ENCODE measurements around the gene CRY2. TPM values are rescaled to one million over a fixed set of nuclear protein-coding genes. Genes with fewer than 3 reads are reported as not detected.
"Not testable (repeated sequence)": the region's sequence is repeated elsewhere in the genome, so short reads cannot be mapped to it uniquely, and the experiment has no call there.

Gene CRY2
- total RNA-seq, 2 experiments from 2014 or later = 22.5 to 23.3 TPM

GRCh38 chr11:45904309-45904915 is 57.1 kb downstream of the CRY2 start:
- DNase-seq (no peak), ATAC-seq (no peak)
- Mint-ChIP-seq H3K4me1 (peaks cover 5% of the 10 kb centered on the region), H3K4me3 (no peak overlapping the region), H3K27me3 (peaks cover 15% of the 10 kb centered on the region), H3K27ac (no peak overlapping the region), H3K9me3 (ENCODE audit: low read depth) (no peaks in the 10 kb centered on the region), H3K36me3 (no peaks in the 10 kb centered on the region)
- CTCF ChIA-PET = interaction anchor here (0.5 kb wide), 1 partner anchor 240 kb away, joined by 3 read pairs; no protein-coding TSS in a partner anchor

- Mint-ChIP-seq H3K4me3 (no peak overlapping the region), H3K27ac (no peak overlapping the region), H3K4me1 (peaks cover 5% of the 10 kb centered on the region), H3K27me3 (peaks cover 14% of the 10 kb centered on the region), H3K9me3 (ENCODE audit: low read depth) (no peaks in the 10 kb centered on the region), H3K36me3 (no peaks in the 10 kb centered on the region)
- DNase-seq (no peak), ATAC-seq (no peak)
- CTCF ChIA-PET = interaction anchor here (0.5 kb wide), 1 partner anchor 241 kb away, joined by 3 read pairs; no protein-coding TSS in a partner anchor
These were observed 57.8 kb downstream of the CRY2 start for GRCh38 chr11:45905095-45905494.

- H3K9me3 Mint-ChIP-seq (ENCODE audit: low read depth); DNase-seq; H3K4me3 Mint-ChIP-seq; H3K36me3 Mint-ChIP-seq; ATAC-seq; H3K4me1 Mint-ChIP-seq; H3K27ac Mint-ChIP-seq; CTCF ChIA-PET: not testable (repeated sequence)
- peaks cover 11% of the 10 kb centered on the region for H3K27me3 Mint-ChIP-seq
These were observed 58.3 kb downstream of the CRY2 start for GRCh38 chr11:45905576-45905975.

- CTCF ChIA-PET = no interaction called here
- ATAC-seq (no peak), DNase-seq (no peak)
- H3K36me3 Mint-ChIP-seq = peaks cover under 1% of the 10 kb centered on the region
- H3K4me1 Mint-ChIP-seq = peaks cover 2% of the 10 kb centered on the region
- no peaks in the 10 kb centered on the region for H3K9me3 Mint-ChIP-seq (ENCODE audit: low read depth)
- no peak overlapping the region for H3K27ac Mint-ChIP-seq
- no peak overlapping the region for H3K4me3 Mint-ChIP-seq
- peaks cover 5% of the 10 kb centered on the region for H3K27me3 Mint-ChIP-seq
These were observed 58.9 kb downstream of the CRY2 start for GRCh38 chr11:45906096-45906682.

GRCh38 chr11:45906965-45907611 is 59.8 kb downstream of the CRY2 start, which contains the start of gene FREY1:
TSS of gene FREY1 (minus strand) at chr11:45907271. CDS start at chr11:45907245, 26 bp downstream.
- Mint-ChIP-seq H3K27me3 (no peaks in the 10 kb centered on the region), H3K36me3 (peaks cover 4% of the 10 kb centered on the region), H3K9me3 (ENCODE audit: low read depth) (no peaks in the 10 kb centered on the region), H3K4me1 (peaks cover 2% of the 10 kb centered on the region), H3K4me3 (no peak within 1 kb of the TSS), H3K27ac (no peak within 1 kb of the TSS)
- no peak for DNase-seq
- ATAC-seq = no peak
- CTCF ChIA-PET = no interaction called here

- H3K27ac Mint-ChIP-seq = no peak overlapping the region
These were observed 60.7 kb downstream of the CRY2 start for GRCh38 chr11:45907911-45908370.

GRCh38 chr11:45909594-45910475 is 62.6 kb downstream of the CRY2 start:
- H3K36me3 Mint-ChIP-seq = peaks cover 10% of the 10 kb centered on the region
- no peaks in the 10 kb centered on the region for H3K9me3 Mint-ChIP-seq (ENCODE audit: low read depth)
- DNase-seq = no peak
- H3K27me3 Mint-ChIP-seq = no peaks in the 10 kb centered on the region
- no peak overlapping the region for H3K27ac Mint-ChIP-seq
- no peak for ATAC-seq
- CTCF ChIA-PET = no interaction called here
- peaks cover 10% of the 10 kb centered on the region for H3K4me1 Mint-ChIP-seq
- H3K4me3 Mint-ChIP-seq = no peak overlapping the region

More at GRCh38 chr11:45907911-45908370, 60.7 kb downstream of the CRY2 start:
- DNase-seq (no peak), ATAC-seq (no peak)
- Mint-ChIP-seq H3K4me3 (no peak overlapping the region), H3K9me3 (ENCODE audit: low read depth) (no peaks in the 10 kb centered on the region), H3K4me1 (peaks cover 2% of the 10 kb centered on the region), H3K36me3 (peaks cover 4% of the 10 kb centered on the region), H3K27me3 (no peaks in the 10 kb centered on the region)
- CTCF ChIA-PET = interaction anchor here (0.7 kb wide), 1 partner anchor 57 kb away, joined by 3 read pairs; no protein-coding TSS in a partner anchor

- H3K27ac Mint-ChIP-seq = no peak overlapping the region
- H3K9me3 Mint-ChIP-seq (ENCODE audit: low read depth) = no peaks in the 10 kb centered on the region
- H3K4me3 Mint-ChIP-seq = no peak overlapping the region
- no peaks in the 10 kb centered on the region for H3K27me3 Mint-ChIP-seq
- H3K36me3 Mint-ChIP-seq = peaks cover 11% of the 10 kb centered on the region
- ATAC-seq = no peak
- peaks cover 16% of the 10 kb centered on the region for H3K4me1 Mint-ChIP-seq
- no peak for DNase-seq
- CTCF ChIA-PET = no interaction called here
These were observed 63.3 kb downstream of the CRY2 start for GRCh38 chr11:45910623-45911022.

- ATAC-seq (no peak), DNase-seq (no peak)
- Mint-ChIP-seq H3K4me1 (peaks cover 27% of the 10 kb centered on the region), H3K27me3 (no peaks in the 10 kb centered on the region), H3K4me3 (no peak overlapping the region), H3K9me3 (ENCODE audit: low read depth) (no peaks in the 10 kb centered on the region), H3K36me3 (peaks cover 13% of the 10 kb centered on the region), H3K27ac (no peak overlapping the region)
- CTCF ChIA-PET = interaction anchor here (1.5 kb wide), 1 partner anchor 93 kb away, joined by 3 read pairs; no protein-coding TSS in a partner anchor
These were observed 66.2 kb downstream of the CRY2 start for GRCh38 chr11:45913514-45913913.

- CTCF ChIA-PET = no interaction called here
- Mint-ChIP-seq H3K4me3 (no peak overlapping the region), H3K27me3 (no peaks in the 10 kb centered on the region), H3K27ac (no peak overlapping the region), H3K4me1 (peaks cover 32% of the 10 kb centered on the region), H3K9me3 (ENCODE audit: low read depth) (no peaks in the 10 kb centered on the region), H3K36me3 (peaks cover 13% of the 10 kb centered on the region)
- ATAC-seq (no peak), DNase-seq (no peak)
These were observed 66.8 kb downstream of the CRY2 start for GRCh38 chr11:45913942-45914635.

GRCh38 chr11:45915446-45915845 is 68.2 kb downstream of the CRY2 start:
- Mint-ChIP-seq H3K4me3 (no peak overlapping the region), H3K4me1 (peaks cover 39% of the 10 kb centered on the region), H3K27ac (no peak overlapping the region), H3K9me3 (ENCODE audit: low read depth) (no peaks in the 10 kb centered on the region), H3K27me3 (no peaks in the 10 kb centered on the region), H3K36me3 (peaks cover 13% of the 10 kb centered on the region)
- no peak for DNase-seq
- ATAC-seq = no peak
- CTCF ChIA-PET = no interaction called here

- Mint-ChIP-seq H3K27ac (peak overlapping the region; percentile 94), H3K4me3 (peak overlapping the region; percentile 92), H3K4me1 (peaks cover 39% of the 10 kb centered on the region), H3K27me3 (peaks cover 6% of the 10 kb centered on the region), H3K9me3 (ENCODE audit: low read depth) (no peaks in the 10 kb centered on the region), H3K36me3 (peaks cover 8% of the 10 kb centered on the region)
- DNase-seq (no peak), ATAC-seq (no peak)
- CTCF ChIA-PET = interaction anchor here (1.0 to 1.7 kb wide), 3 partner anchors 12 to 89 kb away, joined by 3 to 11 read pairs (median 11); no protein-coding TSS in a partner anchor
These were observed 70.0 kb downstream of the CRY2 start for GRCh38 chr11:45917286-45917622.

Measured in activated CD8-positive, alpha-beta memory T cell treated with anti-CD3 and anti-CD28 coated beads, Interleukin-2, amount 10 ng/mL, durations not matched to agents 7 days and 5 days (primary cell).